Measurements from ENCODE around the gene NCAPD2. TPM values are rescaled to one million over a fixed set of nuclear protein-coding genes. Genes with fewer than 3 reads are reported as not detected.
A peak's percentile ranks its signal among the peaks of the same experiment; 100 is the strongest.

The NCAPD2 gene, protein sequence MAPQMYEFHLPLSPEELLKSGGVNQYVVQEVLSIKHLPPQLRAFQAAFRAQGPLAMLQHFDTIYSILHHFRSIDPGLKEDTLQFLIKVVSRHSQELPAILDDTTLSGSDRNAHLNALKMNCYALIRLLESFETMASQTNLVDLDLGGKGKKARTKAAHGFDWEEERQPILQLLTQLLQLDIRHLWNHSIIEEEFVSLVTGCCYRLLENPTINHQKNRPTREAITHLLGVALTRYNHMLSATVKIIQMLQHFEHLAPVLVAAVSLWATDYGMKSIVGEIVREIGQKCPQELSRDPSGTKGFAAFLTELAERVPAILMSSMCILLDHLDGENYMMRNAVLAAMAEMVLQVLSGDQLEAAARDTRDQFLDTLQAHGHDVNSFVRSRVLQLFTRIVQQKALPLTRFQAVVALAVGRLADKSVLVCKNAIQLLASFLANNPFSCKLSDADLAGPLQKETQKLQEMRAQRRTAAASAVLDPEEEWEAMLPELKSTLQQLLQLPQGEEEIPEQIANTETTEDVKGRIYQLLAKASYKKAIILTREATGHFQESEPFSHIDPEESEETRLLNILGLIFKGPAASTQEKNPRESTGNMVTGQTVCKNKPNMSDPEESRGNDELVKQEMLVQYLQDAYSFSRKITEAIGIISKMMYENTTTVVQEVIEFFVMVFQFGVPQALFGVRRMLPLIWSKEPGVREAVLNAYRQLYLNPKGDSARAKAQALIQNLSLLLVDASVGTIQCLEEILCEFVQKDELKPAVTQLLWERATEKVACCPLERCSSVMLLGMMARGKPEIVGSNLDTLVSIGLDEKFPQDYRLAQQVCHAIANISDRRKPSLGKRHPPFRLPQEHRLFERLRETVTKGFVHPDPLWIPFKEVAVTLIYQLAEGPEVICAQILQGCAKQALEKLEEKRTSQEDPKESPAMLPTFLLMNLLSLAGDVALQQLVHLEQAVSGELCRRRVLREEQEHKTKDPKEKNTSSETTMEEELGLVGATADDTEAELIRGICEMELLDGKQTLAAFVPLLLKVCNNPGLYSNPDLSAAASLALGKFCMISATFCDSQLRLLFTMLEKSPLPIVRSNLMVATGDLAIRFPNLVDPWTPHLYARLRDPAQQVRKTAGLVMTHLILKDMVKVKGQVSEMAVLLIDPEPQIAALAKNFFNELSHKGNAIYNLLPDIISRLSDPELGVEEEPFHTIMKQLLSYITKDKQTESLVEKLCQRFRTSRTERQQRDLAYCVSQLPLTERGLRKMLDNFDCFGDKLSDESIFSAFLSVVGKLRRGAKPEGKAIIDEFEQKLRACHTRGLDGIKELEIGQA (N-terminal part only)
- 100 to 1,000 TPM; 195 to 196 TPM for total RNA-seq

DNA sequence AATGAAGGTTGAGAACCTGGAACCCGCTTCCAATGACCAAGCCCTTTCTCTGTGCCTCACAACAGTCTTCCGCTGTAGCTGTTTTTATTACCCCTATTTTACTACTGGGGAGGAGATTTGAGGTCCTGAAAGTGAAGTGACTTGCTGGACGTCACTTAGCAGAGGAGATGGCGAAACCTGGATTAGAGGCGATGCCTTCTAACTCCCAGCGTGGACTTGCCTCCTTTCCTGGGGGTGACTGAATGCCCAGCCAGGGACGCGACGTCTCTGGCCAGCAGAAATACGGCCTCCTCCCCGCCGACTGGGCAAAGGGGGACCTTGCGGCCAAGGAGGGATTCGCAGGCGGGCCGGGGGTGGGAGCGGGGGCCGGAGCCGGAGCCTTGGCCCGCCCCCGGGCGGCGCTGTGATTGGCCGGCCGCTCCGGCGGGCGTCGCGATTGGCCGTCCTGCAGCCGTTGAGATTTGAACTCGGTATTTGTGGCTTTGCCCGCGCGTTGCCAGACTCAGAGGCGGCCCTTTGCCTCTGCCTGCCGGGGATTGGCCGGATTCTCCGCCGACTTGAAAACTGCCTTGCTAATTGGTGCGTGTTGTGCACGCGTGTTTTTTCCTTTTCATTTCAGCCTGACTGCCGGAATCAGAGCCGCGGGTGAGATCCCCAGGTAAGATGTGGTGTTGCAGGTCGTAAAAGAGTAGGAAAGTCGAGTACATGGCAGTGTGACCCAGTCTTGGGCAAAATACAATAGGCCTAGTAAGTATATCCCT is at the start of gene NCAPD2:
Gene NCAPD2, plus strand, starts transcription at position 606 of the 761 bp plus-strand sequence. CDS start 997 bp downstream, outside the sequence.
- Mint-ChIP-seq H3K36me3 (ENCODE audit: low read depth) (peaks cover 50% of the 10 kb centered on the region), H3K4me3 (peak within 1 kb of the TSS; percentile 99), H3K9me3 (no peaks in the 10 kb centered on the region), H3K27ac (peak within 1 kb of the TSS; percentile 99), H3K27me3 (no peaks in the 10 kb centered on the region), H3K4me1 (ENCODE audit: low read depth) (peaks cover 31% of the 10 kb centered on the region)
- ATAC-seq, result peak; percentile 88
- DNase-seq, result peak; percentile 98
- TF ChIP-seq, protein P1, sequence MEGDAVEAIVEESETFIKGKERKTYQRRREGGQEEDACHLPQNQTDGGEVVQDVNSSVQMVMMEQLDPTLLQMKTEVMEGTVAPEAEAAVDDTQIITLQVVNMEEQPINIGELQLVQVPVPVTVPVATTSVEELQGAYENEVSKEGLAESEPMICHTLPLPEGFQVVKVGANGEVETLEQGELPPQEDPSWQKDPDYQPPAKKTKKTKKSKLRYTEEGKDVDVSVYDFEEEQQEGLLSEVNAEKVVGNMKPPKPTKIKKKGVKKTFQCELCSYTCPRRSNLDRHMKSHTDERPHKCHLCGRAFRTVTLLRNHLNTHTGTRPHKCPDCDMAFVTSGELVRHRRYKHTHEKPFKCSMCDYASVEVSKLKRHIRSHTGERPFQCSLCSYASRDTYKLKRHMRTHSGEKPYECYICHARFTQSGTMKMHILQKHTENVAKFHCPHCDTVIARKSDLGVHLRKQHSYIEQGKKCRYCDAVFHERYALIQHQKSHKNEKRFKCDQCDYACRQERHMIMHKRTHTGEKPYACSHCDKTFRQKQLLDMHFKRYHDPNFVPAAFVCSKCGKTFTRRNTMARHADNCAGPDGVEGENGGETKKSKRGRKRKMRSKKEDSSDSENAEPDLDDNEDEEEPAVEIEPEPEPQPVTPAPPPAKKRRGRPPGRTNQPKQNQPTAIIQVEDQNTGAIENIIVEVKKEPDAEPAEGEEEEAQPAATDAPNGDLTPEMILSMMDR (IDR thresholded peaks at IDR 0.05), result no peak
- CTCF ChIA-PET, result interaction anchor here (0.9 to 3.2 kb wide), 11 partner anchors 17 to 192 kb away, joined by 3 to 16 read pairs (median 7); partner anchors contain the start of gene VAMP1
- intact Hi-C loops (cut with micrococcal nuclease), result loop anchor here (2.0 to 5.0 kb wide), 2 partner anchors 39 to 67 kb away; partner anchors contain the start of gene GAPDH
- POLR2A ChIA-PET, result interaction anchor here (0.6 to 4.1 kb wide), 30 partner anchors 8 to 171 kb away, joined by 3 to 22 read pairs (median 4); partner anchors contain the start of genes TAPBPL and VAMP1

DNA sequence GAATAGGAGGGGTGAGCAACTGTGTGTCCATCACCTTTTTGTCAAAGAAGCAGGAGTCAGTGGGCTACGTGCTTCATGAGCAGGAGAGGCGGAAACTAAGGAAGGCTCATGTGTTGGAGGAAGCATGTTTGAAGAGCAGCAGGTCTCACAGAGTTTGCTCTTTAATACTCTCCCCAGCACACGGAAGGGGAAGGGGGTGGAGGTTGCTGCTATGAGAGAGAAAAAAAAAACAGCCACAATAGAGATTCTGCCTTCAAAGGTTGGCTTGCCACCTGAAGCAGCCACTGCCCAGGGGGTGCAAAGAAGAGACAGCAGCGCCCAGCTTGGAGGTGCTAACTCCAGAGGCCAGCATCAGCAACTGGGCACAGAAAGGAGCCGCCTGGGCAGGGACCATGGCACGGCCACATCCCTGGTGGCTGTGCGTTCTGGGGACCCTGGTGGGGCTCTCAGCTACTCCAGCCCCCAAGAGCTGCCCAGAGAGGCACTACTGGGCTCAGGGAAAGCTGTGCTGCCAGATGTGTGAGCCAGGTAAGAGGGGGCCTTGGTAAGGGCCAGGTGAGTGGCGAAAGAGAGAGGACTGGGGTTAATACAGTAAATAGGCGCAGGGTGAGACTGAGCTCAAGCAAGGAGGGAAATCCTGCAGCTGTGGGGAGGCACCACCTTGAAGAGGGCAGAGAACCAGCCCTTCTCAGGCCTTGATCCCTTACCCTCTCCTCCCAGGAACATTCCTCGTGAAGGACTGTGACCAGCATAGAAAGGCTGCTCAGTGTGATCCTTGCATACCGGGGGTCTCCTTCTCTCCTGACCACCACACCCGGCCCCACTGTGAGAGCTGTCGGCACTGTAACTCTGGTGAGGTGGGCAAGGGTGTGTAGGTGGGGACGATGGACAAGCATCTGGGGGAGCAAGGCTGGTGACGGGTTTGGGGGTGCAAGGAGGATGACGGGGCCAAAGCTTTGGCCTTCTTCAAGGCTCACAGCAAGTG is 48.9 kb upstream of the NCAPD2 start, which contains the start of gene CD27:
Gene CD27, plus strand, starts transcription at position 252 of the 985 bp plus-strand sequence. Its CDS starts 141 bp downstream, at position 393.
- H3K27me3 Mint-ChIP-seq, result no peaks in the 10 kb centered on the region
- intact Hi-C loops (cut with micrococcal nuclease), result no loop called here
- ATAC-seq (peak; percentile 34), DNase-seq (peak; percentile 43)
- TF ChIP-seq, protein P1 (IDR thresholded peaks at IDR 0.05), result no peak
- no peaks in the 10 kb centered on the region for H3K9me3 Mint-ChIP-seq
- ChIA-PET CTCF (interaction anchor here (0.8 to 10.2 kb wide), 7 partner anchors 11 to 105 kb away, joined by 3 to 89 read pairs (median 11); no protein-coding TSS in a partner anchor), POLR2A (interaction anchor here (1.0 to 13.2 kb wide), 11 partner anchors 11 to 109 kb away, joined by 3 to 267 read pairs (median 20); partner anchors contain the start of genes GAPDH, TAPBPL and VAMP1)
- H3K4me3 Mint-ChIP-seq, result peak within 1 kb of the TSS; percentile 93
- H3K4me1 Mint-ChIP-seq (ENCODE audit: low read depth), result peaks cover 51% of the 10 kb centered on the region
- peaks cover 74% of the 10 kb centered on the region for H3K36me3 Mint-ChIP-seq (ENCODE audit: low read depth)
- H3K27ac Mint-ChIP-seq, result peak within 1 kb of the TSS; percentile 99

DNA sequence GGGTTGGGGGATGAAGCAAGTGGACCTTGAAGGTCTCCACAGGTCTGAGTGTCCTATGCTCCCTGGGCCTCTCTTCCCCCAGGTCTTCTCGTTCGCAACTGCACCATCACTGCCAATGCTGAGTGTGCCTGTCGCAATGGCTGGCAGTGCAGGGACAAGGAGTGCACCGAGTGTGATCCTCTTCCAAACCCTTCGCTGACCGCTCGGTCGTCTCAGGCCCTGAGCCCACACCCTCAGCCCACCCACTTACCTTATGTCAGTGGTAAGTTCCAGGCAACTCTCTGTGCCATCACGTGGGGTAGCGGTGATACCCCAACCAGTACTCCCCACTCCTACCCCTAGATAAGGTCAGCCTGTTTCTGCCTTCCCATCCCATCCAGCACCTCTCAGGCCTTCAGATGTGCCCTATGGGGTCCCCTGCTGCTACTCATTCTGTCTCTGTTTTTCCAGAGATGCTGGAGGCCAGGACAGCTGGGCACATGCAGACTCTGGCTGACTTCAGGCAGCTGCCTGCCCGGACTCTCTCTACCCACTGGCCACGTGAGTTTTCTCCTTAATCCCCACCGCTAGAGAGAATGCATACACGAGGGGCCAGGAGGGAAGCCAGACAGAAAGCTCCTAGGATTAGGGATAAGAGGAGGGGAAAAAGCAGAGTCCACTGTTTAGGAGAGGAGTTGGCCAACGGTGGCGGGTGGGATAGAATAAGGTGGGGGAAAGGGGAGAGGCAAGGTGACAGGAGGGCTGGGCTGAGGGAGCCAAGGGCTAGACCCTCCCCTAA is 43.6 kb upstream of the NCAPD2 start:
- H3K27ac Mint-ChIP-seq, result peak overlapping the region; percentile 99
- H3K4me1 Mint-ChIP-seq (ENCODE audit: low read depth), result peaks cover 47% of the 10 kb centered on the region
- H3K36me3 Mint-ChIP-seq (ENCODE audit: low read depth), result peaks cover 95% of the 10 kb centered on the region
- ChIA-PET CTCF (interaction anchor here (0.8 to 7.0 kb wide), 8 partner anchors 11 to 105 kb away, joined by 3 to 81 read pairs (median 4); no protein-coding TSS in a partner anchor), POLR2A (interaction anchor here (0.7 to 14.3 kb wide), 10 partner anchors 7 to 493 kb away, joined by 3 to 267 read pairs (median 23); partner anchors contain the start of genes C12orf57, CD27, MRPL51 and RNU7-1)
- ATAC-seq, result no peak
- peak overlapping the region; percentile 97 for H3K4me3 Mint-ChIP-seq
- H3K27me3 Mint-ChIP-seq, result no peaks in the 10 kb centered on the region
- TF ChIP-seq, protein P1 (IDR thresholded peaks at IDR 0.05), result no peak
- H3K9me3 Mint-ChIP-seq, result no peaks in the 10 kb centered on the region
- no peak for DNase-seq
- intact Hi-C loops (cut with micrococcal nuclease), result no loop called here

Data from activated CD8-positive, alpha-beta T cell treated with anti-CD3 and anti-CD28 coated beads for 36 hours (primary cell).